Neural cell (in vitro differentiated cells): ENCODE results near the gene HOXC13.

ENCODE experiments used
- EP300 ChIP-seq: fragments of 450-650 bp; conservative IDR thresholded peaks from 2 replicates; pipeline ENCODE4 v1.6.1; 2014; ENCODE audit warnings: antibody characterized with exemption, mild to moderate bottlenecking, moderate library complexity; ENCODE audit not compliant: poor library complexity, severe bottlenecking
- POLR2AphosphoS5 ChIP-seq: IDR thresholded peaks from 2 replicates; pipeline ENCODE4 v1.6.1; 2012
- TF ChIP-seq, protein P1 (sequence below): fragments of 450-650 bp; IDR thresholded peaks from 2 replicates; pipeline ENCODE4 v1.5.1; 2014; ENCODE audit warnings: antibody characterized with exemption, mild to moderate bottlenecking, moderate library complexity; ENCODE audit not compliant: poor library complexity, severe bottlenecking

DNA sequence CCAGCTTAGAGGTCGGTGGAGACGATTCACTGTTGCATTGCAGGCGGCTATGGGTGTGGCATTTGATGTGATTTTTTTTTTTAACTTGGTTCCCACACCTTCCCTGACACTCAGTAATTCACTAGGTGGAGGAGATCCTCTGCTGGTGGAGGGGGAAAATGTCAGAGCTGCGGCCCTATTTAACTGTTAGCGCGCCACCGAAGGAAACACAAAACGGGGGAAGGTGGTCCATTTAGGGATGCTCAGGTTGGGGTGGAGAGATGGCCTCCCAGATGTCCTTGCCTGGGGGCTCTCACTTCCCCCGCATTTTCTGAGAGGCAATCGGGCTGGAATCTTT is 11.8 kb downstream of the HOXC13 start:
- TF ChIP-seq, protein P1, sequence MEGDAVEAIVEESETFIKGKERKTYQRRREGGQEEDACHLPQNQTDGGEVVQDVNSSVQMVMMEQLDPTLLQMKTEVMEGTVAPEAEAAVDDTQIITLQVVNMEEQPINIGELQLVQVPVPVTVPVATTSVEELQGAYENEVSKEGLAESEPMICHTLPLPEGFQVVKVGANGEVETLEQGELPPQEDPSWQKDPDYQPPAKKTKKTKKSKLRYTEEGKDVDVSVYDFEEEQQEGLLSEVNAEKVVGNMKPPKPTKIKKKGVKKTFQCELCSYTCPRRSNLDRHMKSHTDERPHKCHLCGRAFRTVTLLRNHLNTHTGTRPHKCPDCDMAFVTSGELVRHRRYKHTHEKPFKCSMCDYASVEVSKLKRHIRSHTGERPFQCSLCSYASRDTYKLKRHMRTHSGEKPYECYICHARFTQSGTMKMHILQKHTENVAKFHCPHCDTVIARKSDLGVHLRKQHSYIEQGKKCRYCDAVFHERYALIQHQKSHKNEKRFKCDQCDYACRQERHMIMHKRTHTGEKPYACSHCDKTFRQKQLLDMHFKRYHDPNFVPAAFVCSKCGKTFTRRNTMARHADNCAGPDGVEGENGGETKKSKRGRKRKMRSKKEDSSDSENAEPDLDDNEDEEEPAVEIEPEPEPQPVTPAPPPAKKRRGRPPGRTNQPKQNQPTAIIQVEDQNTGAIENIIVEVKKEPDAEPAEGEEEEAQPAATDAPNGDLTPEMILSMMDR: no peak
- TF ChIP-seq EP300: no peak
- no peak for TF ChIP-seq POLR2AphosphoS5
